ENCODE results near the gene TBC1D22B.

The TBC1D22B gene

GRCh38 chr6:37257634-37258404 lies at the start of gene TBC1D22B, which contains the start of gene TMEM217:
Gene TBC1D22B (plus strand): TSS chr6:37257772. CDS start chr6:37257918, 146 bp downstream.
Gene TMEM217 (minus strand): TSS chr6:37258144. CDS start chr6:37219030, 39,114 bp downstream.
- peak; percentile 97 for DNase-seq

- DNase-seq: peak; percentile 77
These were observed 49.6 kb upstream of the TBC1D22B start for GRCh38 chr6:37207903-37208456.

GRCh38 chr6:37208793-37209192 lies 48.8 kb upstream of the TBC1D22B start:
- DNase-seq: no peak

GRCh38 chr6:37209461-37210205 lies 47.9 kb upstream of the TBC1D22B start:
- DNase-seq: no peak

GRCh38 chr6:37210313-37210968 lies 47.1 kb upstream of the TBC1D22B start:
- DNase-seq: peak; percentile 96

- DNase-seq: no peak
These were observed 45.3 kb upstream of the TBC1D22B start for GRCh38 chr6:37212268-37212667.

- DNase-seq: no peak
These were observed 39.5 kb upstream of the TBC1D22B start for GRCh38 chr6:37218061-37218460.

- DNase-seq: no peak
These were observed 39.1 kb upstream of the TBC1D22B start for GRCh38 chr6:37218511-37218910.

- no peak for DNase-seq
These were observed 35.9 kb upstream of the TBC1D22B start for GRCh38 chr6:37221585-37222124.

GRCh38 chr6:37222125-37222967 lies 35.2 kb upstream of the TBC1D22B start:
- peak; percentile 91 for DNase-seq

GRCh38 chr6:37222992-37223391 lies 34.6 kb upstream of the TBC1D22B start:
- DNase-seq: no peak

GRCh38 chr6:37225350-37226169 lies 32.0 kb upstream of the TBC1D22B start:
- no peak for DNase-seq

- DNase-seq: no peak
These were observed 27.5 kb upstream of the TBC1D22B start for GRCh38 chr6:37230104-37230503.

GRCh38 chr6:37232430-37233017 lies 25.0 kb upstream of the TBC1D22B start:
- no peak for DNase-seq

- no peak for DNase-seq
These were observed 24.0 kb upstream of the TBC1D22B start for GRCh38 chr6:37233541-37233940.

GRCh38 chr6:37236921-37237320 lies 20.7 kb upstream of the TBC1D22B start:
- no peak for DNase-seq

GRCh38 chr6:37237789-37238188 lies 19.8 kb upstream of the TBC1D22B start:
- DNase-seq: no peak

- DNase-seq: no peak
These were observed 19.2 kb upstream of the TBC1D22B start for GRCh38 chr6:37238381-37238780.

GRCh38 chr6:37239526-37239925 lies 18.0 kb upstream of the TBC1D22B start:
- DNase-seq: no peak

- DNase-seq: peak; percentile 82
These were observed 17.4 kb upstream of the TBC1D22B start for GRCh38 chr6:37239950-37240713.
